ENCODE results near the gene ACLY. TPM values are rescaled to one million over a fixed set of nuclear protein-coding genes. Genes with fewer than 3 reads are reported as not detected.

The ACLY gene
- total RNA-seq, 1 experiment from 2014 or later = 67.7 TPM

DNA sequence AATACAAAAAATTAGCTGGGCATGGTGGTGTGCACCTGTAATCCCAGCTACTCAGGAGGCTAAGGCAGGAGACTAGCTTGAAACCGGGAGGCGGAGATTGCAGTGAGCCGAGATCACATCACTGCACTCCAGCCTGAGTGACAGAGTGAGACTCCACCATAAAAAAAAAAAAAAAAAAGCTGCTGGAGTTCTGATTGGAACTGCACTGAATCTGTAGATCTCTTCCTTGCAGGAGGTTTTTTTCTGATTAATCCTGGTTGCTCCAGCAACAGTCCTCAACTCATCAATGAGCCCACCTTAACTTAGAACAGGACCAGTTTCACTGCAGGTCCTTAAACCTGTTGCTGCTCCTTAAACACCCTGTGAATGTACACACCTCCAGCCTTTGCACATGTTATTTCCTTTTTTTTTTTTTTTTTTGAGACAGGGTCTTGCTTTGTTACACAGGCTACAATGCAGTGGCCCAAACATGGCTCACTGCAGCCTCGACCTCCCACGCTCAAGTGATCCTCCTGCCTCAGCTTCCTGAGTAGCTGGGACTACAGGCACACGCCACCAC is 10.0 kb upstream of the ACLY start:
- peaks cover 17% of the 10 kb centered on the region for H3K4me1 Mint-ChIP-seq (ENCODE audit: insufficient read depth, unreplicated experiment)
- ChIA-PET CTCF (interaction anchor here (1.3 kb wide), 1 partner anchor 34 kb away, joined by 5 read pairs; no protein-coding TSS in a partner anchor), POLR2A (interaction anchor here (1.2 to 3.6 kb wide), 6 partner anchors 9 to 92 kb away, joined by 4 to 101 read pairs (median 12); partner anchors contain the start of genes ACLY, CNP, DNAJC7 and KLHL11)
- H3K9me3 Mint-ChIP-seq (ENCODE audit: unreplicated experiment) = no peaks in the 10 kb centered on the region
- no peaks in the 10 kb centered on the region for H3K27me3 Mint-ChIP-seq (ENCODE audit: insufficient read depth, unreplicated experiment)
- H3K27ac Mint-ChIP-seq (ENCODE audit: low read depth, unreplicated experiment) = peak overlapping the region; percentile 92
- no peak for DNase-seq (ENCODE audit: unreplicated experiment)
- TF ChIP-seq, protein P1, sequence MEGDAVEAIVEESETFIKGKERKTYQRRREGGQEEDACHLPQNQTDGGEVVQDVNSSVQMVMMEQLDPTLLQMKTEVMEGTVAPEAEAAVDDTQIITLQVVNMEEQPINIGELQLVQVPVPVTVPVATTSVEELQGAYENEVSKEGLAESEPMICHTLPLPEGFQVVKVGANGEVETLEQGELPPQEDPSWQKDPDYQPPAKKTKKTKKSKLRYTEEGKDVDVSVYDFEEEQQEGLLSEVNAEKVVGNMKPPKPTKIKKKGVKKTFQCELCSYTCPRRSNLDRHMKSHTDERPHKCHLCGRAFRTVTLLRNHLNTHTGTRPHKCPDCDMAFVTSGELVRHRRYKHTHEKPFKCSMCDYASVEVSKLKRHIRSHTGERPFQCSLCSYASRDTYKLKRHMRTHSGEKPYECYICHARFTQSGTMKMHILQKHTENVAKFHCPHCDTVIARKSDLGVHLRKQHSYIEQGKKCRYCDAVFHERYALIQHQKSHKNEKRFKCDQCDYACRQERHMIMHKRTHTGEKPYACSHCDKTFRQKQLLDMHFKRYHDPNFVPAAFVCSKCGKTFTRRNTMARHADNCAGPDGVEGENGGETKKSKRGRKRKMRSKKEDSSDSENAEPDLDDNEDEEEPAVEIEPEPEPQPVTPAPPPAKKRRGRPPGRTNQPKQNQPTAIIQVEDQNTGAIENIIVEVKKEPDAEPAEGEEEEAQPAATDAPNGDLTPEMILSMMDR (IDR thresholded peaks at IDR 0.05; ENCODE audit: unreplicated experiment) = no peak
- peak overlapping the region; percentile 84 for H3K4me3 Mint-ChIP-seq (ENCODE audit: unreplicated experiment)
- BruUV-seq (replicated peaks) = no TSS peak
- H3K36me3 Mint-ChIP-seq (ENCODE audit: insufficient read depth, unreplicated experiment) = no peaks in the 10 kb centered on the region
- intact Hi-C loops (cut with micrococcal nuclease) = no loop called here

DNA sequence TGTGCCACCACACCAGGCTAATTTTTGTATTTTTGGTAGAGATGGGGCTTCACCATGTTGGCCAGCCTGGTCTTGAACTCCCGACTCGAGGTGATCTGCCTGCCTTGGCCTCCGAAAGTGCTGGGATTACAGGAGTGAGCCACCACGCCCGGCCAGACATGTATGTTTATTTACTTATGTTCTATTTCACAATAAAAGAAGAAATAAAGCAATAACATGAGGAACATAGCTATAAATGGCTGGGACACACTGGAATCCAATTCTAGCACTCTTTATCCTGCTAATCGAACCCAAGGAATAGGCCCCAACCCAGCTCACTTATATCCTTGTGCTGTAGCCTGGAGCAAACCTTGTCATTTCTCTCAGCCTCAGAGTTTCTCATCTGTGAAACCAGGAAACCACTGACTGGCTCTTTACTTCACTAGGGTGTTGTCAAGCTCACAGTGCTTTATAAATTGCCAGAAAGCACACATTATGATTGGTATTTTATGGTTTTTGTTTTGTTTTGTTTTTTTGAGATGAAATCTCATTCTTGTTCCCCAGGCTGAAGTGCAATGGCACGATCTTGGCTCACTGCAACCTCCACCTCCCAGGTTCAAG is 7.3 kb upstream of the ACLY start:
- Mint-ChIP-seq H3K9me3 (ENCODE audit: unreplicated experiment) (no peaks in the 10 kb centered on the region), H3K27ac (ENCODE audit: low read depth, unreplicated experiment) (no peak overlapping the region), H3K4me3 (ENCODE audit: unreplicated experiment) (no peak overlapping the region), H3K4me1 (ENCODE audit: insufficient read depth, unreplicated experiment) (peaks cover 17% of the 10 kb centered on the region), H3K27me3 (ENCODE audit: insufficient read depth, unreplicated experiment) (no peaks in the 10 kb centered on the region), H3K36me3 (ENCODE audit: insufficient read depth, unreplicated experiment) (no peaks in the 10 kb centered on the region)
- intact Hi-C loops (cut with micrococcal nuclease) = no loop called here
- BruUV-seq (replicated peaks) = no TSS peak
- ChIA-PET POLR2A (interaction anchor here (0.8 kb wide), 1 partner anchor 39 kb away, joined by 3 read pairs; no protein-coding TSS in a partner anchor), CTCF (interaction anchor here (0.6 kb wide), 1 partner anchor 33 kb away, joined by 3 read pairs; no protein-coding TSS in a partner anchor)
- TF ChIP-seq, protein P1 (IDR thresholded peaks at IDR 0.05; ENCODE audit: unreplicated experiment) = no peak
- DNase-seq (ENCODE audit: unreplicated experiment) = peak; percentile 25

DNA sequence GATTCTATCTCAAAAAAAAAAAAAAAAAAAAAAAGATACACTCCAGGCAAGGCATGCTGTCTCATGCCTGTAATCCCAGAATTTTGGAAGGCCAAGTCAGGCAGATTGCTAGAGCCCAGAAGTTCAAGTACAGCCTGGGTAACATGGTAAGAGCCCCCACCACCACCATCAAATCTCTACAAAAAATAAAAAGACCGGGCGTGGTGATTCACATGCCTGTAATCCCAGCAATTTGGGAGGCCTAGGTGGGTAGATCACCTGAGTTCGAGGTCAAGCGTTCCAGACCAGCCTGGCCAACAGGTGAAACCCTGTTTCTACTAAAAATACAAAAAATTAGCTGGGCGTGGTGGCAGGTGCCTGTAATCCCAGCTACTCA is 1.8 kb upstream of the ACLY start:
- H3K4me1 Mint-ChIP-seq (ENCODE audit: insufficient read depth, unreplicated experiment) = peaks cover 12% of the 10 kb centered on the region
- no peaks in the 10 kb centered on the region for H3K27me3 Mint-ChIP-seq (ENCODE audit: insufficient read depth, unreplicated experiment)
- H3K9me3 Mint-ChIP-seq (ENCODE audit: unreplicated experiment) = no peaks in the 10 kb centered on the region
- H3K27ac Mint-ChIP-seq (ENCODE audit: low read depth, unreplicated experiment) = no peak overlapping the region
- ChIA-PET POLR2A (interaction anchor here (0.7 to 6.0 kb wide), 4 partner anchors 9 to 478 kb away, joined by 3 to 101 read pairs (median 3); partner anchors contain the start of gene ODAD4), CTCF (interaction anchor here (0.6 to 0.7 kb wide), 2 partner anchors 178 to 273 kb away, joined by 3 read pairs; no protein-coding TSS in a partner anchor)
- H3K4me3 Mint-ChIP-seq (ENCODE audit: unreplicated experiment) = no peak overlapping the region
- intact Hi-C loops (cut with micrococcal nuclease) = no loop called here
- DNase-seq (ENCODE audit: unreplicated experiment) = no peak
- BruUV-seq (replicated peaks) = no TSS peak
- H3K36me3 Mint-ChIP-seq (ENCODE audit: insufficient read depth, unreplicated experiment) = peaks cover 5% of the 10 kb centered on the region
- TF ChIP-seq, protein P1 (IDR thresholded peaks at IDR 0.05; ENCODE audit: unreplicated experiment) = no peak

- TF ChIP-seq, protein P1 (IDR thresholded peaks at IDR 0.05; ENCODE audit: unreplicated experiment) = no peak
- ChIA-PET POLR2A (interaction anchor here (0.5 to 6.0 kb wide), 16 partner anchors 9 to 667 kb away, joined by 3 to 101 read pairs (median 4); partner anchors contain the start of genes CNP, DNAJC7, EIF1 and JUP), CTCF (interaction anchor here (0.5 kb wide), 1 partner anchor 145 kb away, joined by 4 read pairs; no protein-coding TSS in a partner anchor)
- no TSS peak for BruUV-seq (replicated peaks)
- H3K4me1 Mint-ChIP-seq (ENCODE audit: insufficient read depth, unreplicated experiment) = peaks cover 15% of the 10 kb centered on the region
- no peak overlapping the region for H3K27ac Mint-ChIP-seq (ENCODE audit: low read depth, unreplicated experiment)
- H3K27me3 Mint-ChIP-seq (ENCODE audit: insufficient read depth, unreplicated experiment) = no peaks in the 10 kb centered on the region
- peak; percentile 69 for DNase-seq (ENCODE audit: unreplicated experiment)
- peaks cover 5% of the 10 kb centered on the region for H3K36me3 Mint-ChIP-seq (ENCODE audit: insufficient read depth, unreplicated experiment)
- peak overlapping the region; percentile 87 for H3K4me3 Mint-ChIP-seq (ENCODE audit: unreplicated experiment)
- intact Hi-C loops (cut with micrococcal nuclease) = no loop called here
- H3K9me3 Mint-ChIP-seq (ENCODE audit: unreplicated experiment) = no peaks in the 10 kb centered on the region
Measured at GRCh38 chr17:41919840-41920579, 1.3 kb upstream of the ACLY start.

All from MCF 10A (cell line).